Heart right ventricle (tissue), 16 donors: ENCODE data around the gene ZNF600. TPM values are rescaled to one million over a fixed set of nuclear protein-coding genes. Genes with fewer than 3 reads are reported as not detected.
"Not testable (repeated sequence)": the region's sequence is repeated elsewhere in the genome, so short reads cannot be mapped to it uniquely, and the experiment has no call there.

ENCODE experiments used
- ATAC-seq, 8 donors: fragments of 200-7000 bp; cut with Tn5 transposase; one replicate each; pipeline ENCODE4 v1.9.1; 2020; ENCODE audit warnings: mild to moderate bottlenecking in 8 of 8, moderate library complexity in 8 of 8, moderate number of reproducible peaks in 1 of 8
- DNase-seq, 2 donors: peaks; one replicate each; pipeline ENCODE4 v3.0.0-alpha.2; 2020
- H3K27ac ChIP-seq, 10 donors: fragments of 200-600 bp; sonication (generic) in 2 of 10; one replicate each; pipeline versions ENCODE4 v1.5.0 to v1.8.0; 2020 to 2022; ENCODE audit warnings: mild to moderate bottlenecking in 3 of 10
- H3K27me3 ChIP-seq, 7 donors: fragments of 200-600 bp; one replicate each; pipeline ENCODE4 v1.8.0; 2021 to 2022; ENCODE audit warnings: mild to moderate bottlenecking in 2 of 7
- H3K36me3 ChIP-seq, 9 donors: fragments of 200-600 bp; sonication (generic) in 1 of 9; one replicate each; pipeline versions ENCODE4 v1.5.0 to v1.8.0; 2020 to 2022; ENCODE audit warnings: mild to moderate bottlenecking in 2 of 9
- H3K4me1 ChIP-seq, 9 donors: fragments of 200-600 bp; sonication (generic) in 1 of 9; one replicate each; pipeline versions ENCODE4 v1.5.0 to v1.8.0; 2020 to 2022; ENCODE audit warnings: mild to moderate bottlenecking in 4 of 9
- H3K4me3 ChIP-seq, 10 donors: fragments of 200-600 bp; sonication (generic) in 2 of 10; one replicate each; pipeline versions ENCODE4 v1.5.0 to v1.8.0; 2020 to 2022; ENCODE audit warnings: mild to moderate bottlenecking in 7 of 10, moderate library complexity in 2 of 10
- H3K9me3 ChIP-seq, 11 donors: fragments of 200-600 bp in 10 of 11; sonication (generic) in 2 of 11; one replicate each; pipeline versions ENCODE4 v1.5.0 to v1.8.0; 2013 to 2022; ENCODE audit warnings: mild to moderate bottlenecking in 2 of 11, control low read depth in 1 of 11, moderate library complexity in 1 of 11
- WGBS, 2 donors: extraction: QIAGEN DNeasy Blood & Tissue Kit; methylation state at CpG; one replicate each; pipeline ENCODE4 v1.1.7; 2013; ENCODE audit warnings: inconsistent platforms in 1 of 2; 5-methylcytosine and 5-hydroxymethylcytosine counted together
- intact Hi-C, 10 donors: fragments of 100-400 bp; cut with DNase I; formaldehyde crosslinking; loops; one replicate each; pipeline versions ENCODE4 v1.11.1 to v1.14.2; 2022
- polyA plus RNA-seq, 2 donors: library from polyadenylated mRNA; stranded (reverse); fragments of 200-250 nt; gene quantifications; one replicate each; pipeline ENCODE4 v1.2.3, GENCODE V29; 2013
- total RNA-seq, 10 donors: library from RNA; stranded (reverse); fragmentation: NEBNext Ultra II Directional in 3 of 10; extraction: Animal tissue kit (Norgen Biotek cat#: 25700) in 3 of 10; gene quantifications; one replicate each; pipeline versions ENCODE4 v1.2.1 to v1.2.4, GENCODE V29; 2021 to 2023
- TF ChIP-seq, protein P1 (sequence below), 9 donors: fragments of 200-600 bp; sonication (generic) in 2 of 9; IDR thresholded peaks; one replicate each; pipeline versions ENCODE4 v1.5.0 to v1.8.0; 2021 to 2022; ENCODE audit warnings: antibody characterized with exemption in 9 of 9, mild to moderate bottlenecking in 5 of 9, moderate library complexity in 1 of 9
- donor health status: Arrhythmogenic right ventricular cardiomyopathy.
- donor health status: ischemic (EF 13 %, LVEDD 7.1; RV severe dilation, severe dysfunction).
- donor health status: healthy with polysubstance abuse.
- donor health status: DM: no; HTN: yes; CAD: no.
- donor health status: DM: no; HTN: no; CAD: no.
- donor health status: ischemic (EF 25% LVEDD 6.9; RV normal size, moderate dysfunction).
- donor health status: ischemic (EF 25% LVEDD 5.7; RV mildly dilated, moderate dysfunction).
- donor health status: healthy.
- donor health status: DM: yes; HTN: yes; CAD: no.
- donor health status: Ischemic cardiomyopathy.
- donor health status: ischemic (EF 35%, LVEDD 5.7; RV mildly dilated, moderate dysfunction).
- donor health status: nonischemic (EF 11% LVEDD 7.7; RV severe dilation, severe dysfunction).
- donor health status: DM: yes; HTN: yes; CAD: no.
- donor health status: PGD.
- donor health status: ischemic (EF 29% LVEDD 5.4; RV normal size, mild dysfunction).
- donor health status: nonischemic (EF 23%, LVEDD 6.1; RV moderate dilation, normal function).

Gene ZNF600
- total and polyA plus RNA-seq, 12 donors = 1.5 to 6.9 (median 2.5) TPM

DNA sequence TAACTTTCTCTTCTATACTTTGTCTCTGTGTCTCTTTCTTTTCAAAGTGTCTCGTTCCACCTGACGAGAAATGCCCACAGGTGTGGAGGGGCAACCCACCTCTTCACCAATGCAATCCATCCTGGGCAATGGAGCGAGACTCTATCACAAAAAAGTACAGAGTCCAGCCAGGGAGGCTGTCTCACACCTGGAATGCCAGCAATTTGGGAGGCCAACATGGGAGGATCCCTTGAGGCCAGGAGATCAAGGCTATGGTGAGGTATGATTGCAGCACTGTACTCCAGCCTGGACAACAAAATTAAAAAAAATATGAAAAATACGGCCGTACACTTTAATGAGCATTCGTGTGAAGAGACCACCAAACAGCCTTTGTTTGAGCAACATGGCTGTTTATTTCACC is 2.8 kb upstream of the ZNF600 start:
- peaks cover 0 to 24% (median 0%) of the 10 kb centered on the region in 11 donors for H3K9me3 ChIP-seq
- H3K27ac ChIP-seq = no peak overlapping the region
- no peaks in the 10 kb centered on the region for H3K27me3 ChIP-seq
- no peak for DNase-seq
- intact Hi-C loops = no loop called here
- H3K4me1 ChIP-seq = peaks cover 0 to 19% (median 6%) of the 10 kb centered on the region in 9 donors
- no peak overlapping the region for H3K4me3 ChIP-seq
- no peaks in the 10 kb centered on the region for H3K36me3 ChIP-seq
- no peak for ATAC-seq
- 94 to 96% methylated on average over 6 of the region's 6 CpGs for WGBS, 2 donors
- TF ChIP-seq, protein P1, sequence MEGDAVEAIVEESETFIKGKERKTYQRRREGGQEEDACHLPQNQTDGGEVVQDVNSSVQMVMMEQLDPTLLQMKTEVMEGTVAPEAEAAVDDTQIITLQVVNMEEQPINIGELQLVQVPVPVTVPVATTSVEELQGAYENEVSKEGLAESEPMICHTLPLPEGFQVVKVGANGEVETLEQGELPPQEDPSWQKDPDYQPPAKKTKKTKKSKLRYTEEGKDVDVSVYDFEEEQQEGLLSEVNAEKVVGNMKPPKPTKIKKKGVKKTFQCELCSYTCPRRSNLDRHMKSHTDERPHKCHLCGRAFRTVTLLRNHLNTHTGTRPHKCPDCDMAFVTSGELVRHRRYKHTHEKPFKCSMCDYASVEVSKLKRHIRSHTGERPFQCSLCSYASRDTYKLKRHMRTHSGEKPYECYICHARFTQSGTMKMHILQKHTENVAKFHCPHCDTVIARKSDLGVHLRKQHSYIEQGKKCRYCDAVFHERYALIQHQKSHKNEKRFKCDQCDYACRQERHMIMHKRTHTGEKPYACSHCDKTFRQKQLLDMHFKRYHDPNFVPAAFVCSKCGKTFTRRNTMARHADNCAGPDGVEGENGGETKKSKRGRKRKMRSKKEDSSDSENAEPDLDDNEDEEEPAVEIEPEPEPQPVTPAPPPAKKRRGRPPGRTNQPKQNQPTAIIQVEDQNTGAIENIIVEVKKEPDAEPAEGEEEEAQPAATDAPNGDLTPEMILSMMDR (IDR thresholded peaks at IDR 0.05) = no peak

DNA sequence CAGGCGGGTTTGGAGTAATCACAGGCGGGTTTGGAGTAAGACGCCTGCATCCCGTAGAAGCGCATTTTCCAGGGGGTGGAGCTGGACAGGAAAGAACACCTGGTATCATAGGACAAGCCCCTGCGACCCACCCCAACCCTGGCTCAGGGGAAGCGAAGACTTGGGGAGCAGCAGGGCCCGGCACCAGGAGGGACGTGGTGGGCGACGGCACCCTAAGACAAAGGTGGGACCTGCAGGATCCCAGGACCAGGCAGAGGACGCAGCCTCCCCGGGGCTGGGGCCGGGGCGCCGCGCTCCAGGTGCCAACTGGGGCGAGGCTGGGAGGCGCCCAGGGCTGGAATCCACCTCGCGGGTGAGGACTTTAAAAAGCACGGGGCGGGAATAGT is 520 bp downstream of the ZNF600 start:
- intact Hi-C loops = no loop called here
- TF ChIP-seq, protein P1 (IDR thresholded peaks at IDR 0.05) = no peak
- Histone ChIP-seq H3K4me1 (peaks cover 0 to 19% (median 6%) of the 10 kb centered on the region in 9 donors), H3K9me3 (peaks cover 0 to 3% (median 0%) of the 10 kb centered on the region in 11 donors), H3K36me3 (peaks cover 0 to 4% (median 0%) of the 10 kb centered on the region in 9 donors), H3K4me3 (peak overlapping the region; percentile 42 to 84 (median 68)), H3K27me3 (no peaks in the 10 kb centered on the region), H3K27ac (peak overlapping the region in 9 of 10 donors; percentile 19 to 79 (median 56))
- 4 to 5% methylated on average over 23 of the region's 23 CpGs for WGBS, 2 donors
- ATAC-seq = peak; percentile 10 to 50 (median 36)
- DNase-seq = peak in 1 of 2 donors; percentile 11

DNA sequence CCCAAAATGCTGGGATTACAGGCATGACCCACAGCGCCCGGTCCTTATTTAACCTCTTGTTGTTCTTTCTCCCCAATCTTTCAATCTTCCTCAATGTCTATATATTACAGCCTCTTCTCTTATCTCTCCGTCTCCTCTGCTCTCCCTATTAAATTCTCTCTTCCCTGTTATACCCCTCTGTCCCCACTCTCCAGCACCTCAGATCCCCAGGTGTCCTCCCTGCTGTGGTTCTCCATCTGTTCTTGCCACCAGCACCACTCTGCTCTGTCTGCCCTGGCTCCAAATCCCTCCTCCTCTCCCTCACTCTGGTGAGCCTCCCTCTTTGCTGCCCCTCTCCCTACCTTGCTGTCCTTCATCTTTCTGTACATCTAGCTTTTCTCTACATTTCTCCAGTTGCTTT is 1.1 kb downstream of the ZNF600 start:
- peak overlapping the region in 6 of 10 donors; percentile 64 to 84 (median 73) for H3K4me3 ChIP-seq
- H3K27ac ChIP-seq = no peak overlapping the region
- H3K9me3 ChIP-seq = peaks cover 0 to 5% (median 0%) of the 10 kb centered on the region in 11 donors
- ATAC-seq = no peak
- no peak for DNase-seq
- intact Hi-C loops = no loop called here
- H3K36me3 ChIP-seq = peaks cover 0 to 4% (median 0%) of the 10 kb centered on the region in 9 donors
- H3K27me3 ChIP-seq = no peaks in the 10 kb centered on the region
- peaks cover 0 to 19% (median 6%) of the 10 kb centered on the region in 9 donors for H3K4me1 ChIP-seq
- TF ChIP-seq, protein P1 (IDR thresholded peaks at IDR 0.05) = no peak
- WGBS, 2 donors = 87 to 93% methylated on average over 3 of the region's 3 CpGs

DNA sequence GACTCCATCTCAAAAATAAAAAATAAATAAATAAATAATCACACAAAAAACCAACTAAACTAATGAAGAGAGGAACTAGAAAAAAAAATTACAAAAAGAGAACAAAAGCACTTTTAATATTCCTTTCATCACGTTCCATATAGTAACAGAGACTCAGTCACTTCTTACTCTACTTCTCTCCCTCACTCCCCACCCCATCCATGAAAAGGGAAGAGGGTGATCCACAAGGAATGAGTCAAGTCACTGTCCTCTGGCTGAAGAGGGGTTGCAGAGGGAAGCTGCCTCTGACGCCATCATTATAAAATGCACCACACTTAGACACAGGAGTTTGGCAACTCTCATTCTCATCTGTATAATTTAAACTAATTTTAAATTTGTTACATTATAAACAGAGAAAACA is 3.7 kb downstream of the ZNF600 start:
- H3K27me3 ChIP-seq, intact Hi-C loops, DNase-seq, H3K27ac ChIP-seq, H3K4me3 ChIP-seq, H3K9me3 ChIP-seq, ATAC-seq: not testable (repeated sequence)
- Histone ChIP-seq H3K36me3 (peaks cover 0 to 15% (median 0%) of the 10 kb centered on the region in 9 donors), H3K4me1 (peaks cover 0 to 19% (median 6%) of the 10 kb centered on the region in 9 donors)
- WGBS, 2 donors = 84 to 89% methylated on average over 2 of the region's 2 CpGs

DNA sequence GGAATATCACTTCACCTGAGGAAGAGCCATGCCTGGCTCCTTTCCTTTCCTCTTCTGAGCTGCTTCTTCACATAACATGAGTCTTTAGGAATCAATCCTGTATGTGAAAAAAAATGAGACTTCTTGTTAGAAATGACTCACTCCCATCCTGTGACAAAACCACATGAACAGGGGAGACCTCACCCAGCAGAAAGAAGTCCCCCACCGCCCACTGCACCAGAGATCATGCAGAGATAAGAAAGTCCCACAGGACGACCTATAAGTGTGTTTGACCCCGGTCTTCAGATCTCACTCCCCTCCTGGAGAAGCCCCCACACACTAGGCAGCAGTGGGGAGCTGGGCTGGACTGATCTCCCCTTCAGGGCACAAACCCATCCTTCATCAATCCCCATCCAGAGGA is 7.8 kb downstream of the ZNF600 start:
- intact Hi-C loops = no loop called here
- no peak for ATAC-seq
- TF ChIP-seq, protein P1 (IDR thresholded peaks at IDR 0.05) = no peak
- H3K27me3 ChIP-seq = no peaks in the 10 kb centered on the region
- DNase-seq = no peak
- H3K9me3 ChIP-seq = peaks cover 0 to 12% (median 0%) of the 10 kb centered on the region in 11 donors
- H3K4me1 ChIP-seq = no peaks in the 10 kb centered on the region
- peaks cover 0 to 54% (median 3%) of the 10 kb centered on the region in 9 donors for H3K36me3 ChIP-seq
- no peak overlapping the region for H3K4me3 ChIP-seq
- no peak overlapping the region for H3K27ac ChIP-seq
- WGBS, 2 donors = 71 to 75% methylated on average over 3 of the region's 3 CpGs

DNA sequence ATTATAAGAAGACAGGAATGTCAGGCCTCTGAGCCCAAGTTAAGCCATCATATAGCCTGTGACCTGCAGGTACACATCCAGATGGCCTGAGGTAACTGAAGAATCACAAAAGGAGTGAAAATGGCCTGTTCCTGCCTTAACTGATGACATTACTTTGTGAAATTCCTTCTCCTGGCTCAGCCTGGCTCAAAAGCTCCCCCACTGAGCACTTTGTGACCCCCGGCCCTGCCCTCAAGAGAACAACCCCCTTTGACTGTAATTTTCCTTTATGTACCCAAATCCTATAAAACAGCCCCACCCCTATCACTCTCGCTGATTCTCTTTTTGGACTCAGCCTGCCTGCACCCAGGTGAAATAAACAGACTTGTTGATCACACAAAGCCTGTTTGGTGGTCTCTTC is 30.1 kb downstream of the ZNF600 start:
- 78 to 94% methylated on average over 2 of the region's 2 CpGs for WGBS, 2 donors
- ATAC-seq, DNase-seq, H3K4me3 ChIP-seq, H3K27me3 ChIP-seq, H3K36me3 ChIP-seq, H3K4me1 ChIP-seq, H3K27ac ChIP-seq: not testable (repeated sequence)
- intact Hi-C loops = loop anchor here in 1 of 10 donors (10.0 kb wide), 1 partner anchor 412 kb away; no protein-coding TSS in a partner anchor
- H3K9me3 ChIP-seq = peaks cover 0 to 20% (median 0%) of the 10 kb centered on the region in 11 donors
